Measurements from ENCODE around the gene TBC1D22A.

GRCh38 chr22:47074105-47074504 is 311.7 kb downstream of the TBC1D22A start:
- TF ChIP-seq CTCF (IDR thresholded peaks at IDR 0.05; ENCODE audit: low read depth, low read length) (no peak), EZH2phosphoT487 (IDR thresholded peaks at IDR 0.05; ENCODE audit: low read depth) (no peak)

Measured in OCI-LY3 (cell line).